MM.1S (cell line): Measurements from ENCODE around the gene KDM4C.

Experiments used
- DNase-seq: peaks from one replicate; pipeline ENCODE4 v3.0.0-alpha.2; 2015
- H2AFZ ChIP-seq: fragments of 300-600 bp; sonication (generic); 2 replicates; pipeline ENCODE4 v1.6.0; 2016; ENCODE audit warnings: antibody characterized with exemption, low read length
- H3F3A ChIP-seq: fragments of 300-600 bp; sonication (generic); 2 replicates; pipeline ENCODE4 v1.6.1; 2016; ENCODE audit warnings: mild to moderate bottlenecking, antibody characterized with exemption, low read length, moderate library complexity, mixed read lengths; ENCODE audit not compliant: insufficient read depth
- H3K27ac ChIP-seq: fragments of 300-600 bp; sonication (generic); 2 replicates; pipeline ENCODE4 v1.5.1; 2016; ENCODE audit warnings: mild to moderate bottlenecking, low read length
- H3K27me3 ChIP-seq: fragments of 300-600 bp; sonication (generic); replicated peaks from 2 replicates; pipeline ENCODE4 v1.6.0; 2016; ENCODE audit warnings: low read length; ENCODE audit not compliant: insufficient read depth
- H3K36me3 ChIP-seq: fragments of 300-600 bp; sonication (generic); replicated peaks from 2 replicates; pipeline ENCODE4 v1.6.1; 2016; ENCODE audit warnings: mild to moderate bottlenecking, low read length, mixed read lengths; ENCODE audit not compliant: insufficient read depth
- H3K4me1 ChIP-seq: fragments of 300-600 bp; sonication (generic); 2 replicates; pipeline ENCODE4 v1.6.1; 2016; ENCODE audit warnings: low read length, mixed read lengths
- H3K4me2 ChIP-seq: fragments of 300-600 bp; sonication (generic); 2 replicates; pipeline ENCODE4 v1.6.0; 2016; ENCODE audit warnings: low read depth, low read length
- H3K4me3 ChIP-seq: fragments of 300-600 bp; sonication (generic); 2 replicates; pipeline ENCODE4 v1.5.1; 2016; ENCODE audit warnings: low read length, mixed read lengths
- H3K79me2 ChIP-seq: fragments of 300-600 bp; sonication (generic); 2 replicates; pipeline ENCODE4 v1.6.1; 2016; ENCODE audit warnings: mixed run types, low read length, mixed read lengths
- H3K9ac ChIP-seq: fragments of 300-600 bp; sonication (generic); 2 replicates; pipeline ENCODE4 v1.6.1; 2016; ENCODE audit warnings: low read length, mixed read lengths
- H3K9me2 ChIP-seq: fragments of 300-600 bp; sonication (generic); replicated peaks from 2 replicates; pipeline ENCODE4 v1.6.1; 2016; ENCODE audit warnings: mild to moderate bottlenecking, low read length, mixed read lengths; ENCODE audit not compliant: insufficient read depth
- H3K9me3 ChIP-seq: fragments of 300-600 bp; sonication (generic); replicated peaks from 2 replicates; pipeline ENCODE4 v1.6.1; 2016; ENCODE audit warnings: mild to moderate bottlenecking, low read length, mixed read lengths; ENCODE audit not compliant: insufficient read depth
- H4K20me1 ChIP-seq: fragments of 300-600 bp; sonication (generic); 2 replicates; pipeline ENCODE4 v1.6.1; 2016; ENCODE audit warnings: mild to moderate bottlenecking, low read length, moderate library complexity, mixed read lengths; ENCODE audit not compliant: insufficient read depth
- CTCF ChIP-seq: fragments of 300-600 bp; sonication (generic); IDR thresholded peaks from 2 replicates; pipeline ENCODE4 v1.5.1; 2016; ENCODE audit warnings: antibody characterized with exemption, low read length, mixed read lengths
- EZH2 ChIP-seq: fragments of 300-600 bp; sonication (generic); optimal IDR thresholded peaks from 2 replicates; pipeline ENCODE3; 2017; ENCODE audit warnings: low read depth, mild to moderate bottlenecking, antibody characterized with exemption, low read length, mixed read lengths
- EZH2phosphoT487 ChIP-seq: fragments of 300-600 bp; sonication (generic); IDR thresholded peaks from 2 replicates; pipeline ENCODE4 v1.6.1; 2018; ENCODE audit warnings: antibody characterized with exemption, low read length

KDM4C gene

GRCh38 chr9:6819112-6819511 is 61.3 kb downstream of the KDM4C start:
- Histone ChIP-seq H3K27ac (no peak overlapping the region), H3K4me2 (no peak overlapping the region), H3K9me2 (no peaks in the 10 kb centered on the region), H4K20me1 (no peaks in the 10 kb centered on the region), H3K79me2 (no peaks in the 10 kb centered on the region), H3K4me3 (no peak overlapping the region), H2AFZ (no peak overlapping the region), H3F3A (no peaks in the 10 kb centered on the region), H3K9me3 (no peaks in the 10 kb centered on the region), H3K9ac (no peak overlapping the region), H3K27me3 (no peaks in the 10 kb centered on the region), H3K4me1 (peaks cover 9% of the 10 kb centered on the region), H3K36me3 (no peaks in the 10 kb centered on the region)
- no peak for TF ChIP-seq CTCF
- TF ChIP-seq EZH2 = no peak
- TF ChIP-seq EZH2phosphoT487 = no peak
- DNase-seq = no peak

- no peak for DNase-seq
- H3K9ac ChIP-seq = no peak overlapping the region
- no peaks in the 10 kb centered on the region for H3K27me3 ChIP-seq
- TF ChIP-seq CTCF (no peak), EZH2 (no peak), EZH2phosphoT487 (no peak)
- H3K9me3 ChIP-seq = no peaks in the 10 kb centered on the region
- no peaks in the 10 kb centered on the region for H4K20me1 ChIP-seq
- H3K36me3 ChIP-seq = no peaks in the 10 kb centered on the region
- H3K4me2 ChIP-seq = no peak overlapping the region
- H3K4me3 ChIP-seq = no peak overlapping the region
- peaks cover 9% of the 10 kb centered on the region for H3K4me1 ChIP-seq
- H3F3A ChIP-seq = no peaks in the 10 kb centered on the region
- no peak overlapping the region for H3K27ac ChIP-seq
- H2AFZ ChIP-seq = no peak overlapping the region
- no peaks in the 10 kb centered on the region for H3K9me2 ChIP-seq
- H3K79me2 ChIP-seq = no peaks in the 10 kb centered on the region
Observed at GRCh38 chr9:6819529-6819928, 61.8 kb downstream of the KDM4C start.

GRCh38 chr9:6822696-6823095 is 64.9 kb downstream of the KDM4C start:
- Histone ChIP-seq H3K27ac (peak overlapping the region; percentile 8; the same call in 1 of the 2 replicates), H3K9me3 (no peaks in the 10 kb centered on the region), H3K9me2 (no peaks in the 10 kb centered on the region), H3K9ac (no peak overlapping the region), H3K4me1 (peaks cover 9% of the 10 kb centered on the region), H3K4me2 (peak overlapping the region; percentile 4; the same call in 1 of the 2 replicates), H3K36me3 (no peaks in the 10 kb centered on the region), H4K20me1 (no peaks in the 10 kb centered on the region), H3K79me2 (no peaks in the 10 kb centered on the region), H3K4me3 (no peak overlapping the region), H3K27me3 (no peaks in the 10 kb centered on the region), H3F3A (no peaks in the 10 kb centered on the region), H2AFZ (no peak overlapping the region)
- DNase-seq = peak; percentile 57
- TF ChIP-seq CTCF (no peak), EZH2phosphoT487 (no peak), EZH2 (no peak)
